ENCODE data around the gene SLC6A3.

DNA sequence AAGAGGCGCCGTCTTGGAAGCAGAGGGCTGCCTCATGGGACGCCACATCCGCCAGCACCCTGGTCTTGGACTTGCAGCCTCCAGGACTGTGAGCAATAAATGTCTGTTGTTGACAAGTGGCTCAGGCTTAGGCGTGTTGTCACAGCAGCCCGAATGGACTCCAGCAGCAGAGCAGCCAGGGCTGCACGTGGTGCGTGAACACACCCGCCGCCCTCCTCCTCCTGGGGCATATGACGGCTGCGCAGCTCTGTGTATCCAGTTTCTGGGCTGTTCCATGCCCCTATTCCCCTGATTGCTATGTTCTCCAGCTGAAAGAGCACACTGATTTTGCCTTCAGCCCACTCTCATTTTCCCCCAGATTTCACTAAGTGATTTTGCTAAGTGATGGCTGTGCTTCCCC lies 64.3 kb downstream of the SLC6A3 start:
- TF ChIP-seq CTCF (IDR thresholded peaks at IDR 0.05), result no peak
- TF ChIP-seq POLR2A (IDR thresholded peaks at IDR 0.05), result no peak

Data from uterus (tissue), 2 donors.